Neural crest cell (in vitro differentiated cells): ENCODE measurements around the gene OR51T1. TPM values are rescaled to one million over a fixed set of nuclear protein-coding genes. Genes with fewer than 3 reads are reported as not detected.

ENCODE experiments used
- DNase-seq: peaks from one replicate; pipeline ENCODE4 v3.0.0; 2021; ENCODE audit warnings: low read depth, mixed read lengths, low spot score
- H3K27ac Mint-ChIP-seq: one replicate; pipeline ENCODE4 v1.8.0; 2021; ENCODE audit warnings: mild to moderate bottlenecking, mixed read lengths; ENCODE audit not compliant: unreplicated experiment
- H3K27me3 Mint-ChIP-seq: 2 replicates; pipeline ENCODE4 v1.8.0; 2021; ENCODE audit warnings: low read depth, mild to moderate bottlenecking, mixed read lengths
- H3K36me3 Mint-ChIP-seq: 2 replicates; pipeline ENCODE4 v1.8.0; 2021; ENCODE audit warnings: low read depth, mild to moderate bottlenecking, mixed read lengths
- H3K4me1 Mint-ChIP-seq: 2 replicates; pipeline ENCODE4 v1.8.0; 2021; ENCODE audit warnings: mixed read lengths
- H3K4me3 Mint-ChIP-seq: one replicate; pipeline ENCODE4 v1.8.0; 2021; ENCODE audit warnings: mild to moderate bottlenecking, mixed read lengths
- H3K9me3 Mint-ChIP-seq: 2 replicates; pipeline ENCODE4 v1.8.0; 2021; ENCODE audit warnings: mixed read lengths
- total RNA-seq: library from RNA; stranded (reverse); gene quantifications from 2 replicates; pipeline ENCODE4 v1.2.1, GENCODE V29; 2021
- TF ChIP-seq, protein P1 (sequence below): fragments of 200-600 bp; sonication (generic); conservative IDR thresholded peaks from 2 replicates; pipeline ENCODE4 v1.5.0; 2021; ENCODE audit warnings: antibody characterized with exemption, mild to moderate bottlenecking

The OR51T1 gene
- total RNA-seq, 1 donor from 2014 or later = not detected

- Mint-ChIP-seq H3K27me3 (peaks cover 12% of the 10 kb centered on the region), H3K27ac (no peak overlapping the region), H3K9me3 (peaks cover 9% of the 10 kb centered on the region), H3K4me1 (no peaks in the 10 kb centered on the region), H3K4me3 (no peak overlapping the region), H3K36me3 (no peaks in the 10 kb centered on the region)
- TF ChIP-seq, protein P1, sequence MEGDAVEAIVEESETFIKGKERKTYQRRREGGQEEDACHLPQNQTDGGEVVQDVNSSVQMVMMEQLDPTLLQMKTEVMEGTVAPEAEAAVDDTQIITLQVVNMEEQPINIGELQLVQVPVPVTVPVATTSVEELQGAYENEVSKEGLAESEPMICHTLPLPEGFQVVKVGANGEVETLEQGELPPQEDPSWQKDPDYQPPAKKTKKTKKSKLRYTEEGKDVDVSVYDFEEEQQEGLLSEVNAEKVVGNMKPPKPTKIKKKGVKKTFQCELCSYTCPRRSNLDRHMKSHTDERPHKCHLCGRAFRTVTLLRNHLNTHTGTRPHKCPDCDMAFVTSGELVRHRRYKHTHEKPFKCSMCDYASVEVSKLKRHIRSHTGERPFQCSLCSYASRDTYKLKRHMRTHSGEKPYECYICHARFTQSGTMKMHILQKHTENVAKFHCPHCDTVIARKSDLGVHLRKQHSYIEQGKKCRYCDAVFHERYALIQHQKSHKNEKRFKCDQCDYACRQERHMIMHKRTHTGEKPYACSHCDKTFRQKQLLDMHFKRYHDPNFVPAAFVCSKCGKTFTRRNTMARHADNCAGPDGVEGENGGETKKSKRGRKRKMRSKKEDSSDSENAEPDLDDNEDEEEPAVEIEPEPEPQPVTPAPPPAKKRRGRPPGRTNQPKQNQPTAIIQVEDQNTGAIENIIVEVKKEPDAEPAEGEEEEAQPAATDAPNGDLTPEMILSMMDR = no peak
- DNase-seq = no peak
Measured at GRCh38 chr11:4862447-4863236, 19.1 kb upstream of the OR51T1 start.

GRCh38 chr11:4863876-4864275 is 17.8 kb upstream of the OR51T1 start:
- Mint-ChIP-seq H3K9me3 (peaks cover 9% of the 10 kb centered on the region), H3K36me3 (no peaks in the 10 kb centered on the region), H3K27ac (no peak overlapping the region), H3K4me3 (no peak overlapping the region), H3K27me3 (peaks cover 2% of the 10 kb centered on the region), H3K4me1 (no peaks in the 10 kb centered on the region)
- TF ChIP-seq, protein P1 = no peak
- DNase-seq = no peak

DNA sequence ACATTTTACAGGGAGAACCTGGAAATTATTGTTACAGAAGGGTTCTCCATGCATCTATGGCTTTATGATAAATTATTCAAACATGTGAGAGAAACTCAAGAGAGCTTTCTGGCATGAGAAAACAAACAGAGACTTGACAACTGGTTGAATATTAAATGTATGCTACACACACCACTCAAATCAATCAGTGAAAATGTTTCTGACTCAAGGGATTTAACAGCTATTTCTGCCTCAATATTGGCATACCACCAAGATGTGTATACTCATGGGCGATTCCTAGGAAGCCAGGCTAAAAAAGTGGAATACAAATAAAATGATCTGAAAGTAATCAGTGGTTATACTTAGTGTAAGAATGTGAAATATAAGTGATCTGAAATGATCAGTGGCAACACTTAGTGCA is 15.8 kb upstream of the OR51T1 start:
- peaks cover 2% of the 10 kb centered on the region for H3K27me3 Mint-ChIP-seq
- no peaks in the 10 kb centered on the region for H3K4me1 Mint-ChIP-seq
- DNase-seq = no peak
- H3K4me3 Mint-ChIP-seq = no peak overlapping the region
- H3K9me3 Mint-ChIP-seq = peaks cover 5% of the 10 kb centered on the region
- TF ChIP-seq, protein P1 = no peak
- H3K27ac Mint-ChIP-seq = no peak overlapping the region
- H3K36me3 Mint-ChIP-seq = no peaks in the 10 kb centered on the region

DNA sequence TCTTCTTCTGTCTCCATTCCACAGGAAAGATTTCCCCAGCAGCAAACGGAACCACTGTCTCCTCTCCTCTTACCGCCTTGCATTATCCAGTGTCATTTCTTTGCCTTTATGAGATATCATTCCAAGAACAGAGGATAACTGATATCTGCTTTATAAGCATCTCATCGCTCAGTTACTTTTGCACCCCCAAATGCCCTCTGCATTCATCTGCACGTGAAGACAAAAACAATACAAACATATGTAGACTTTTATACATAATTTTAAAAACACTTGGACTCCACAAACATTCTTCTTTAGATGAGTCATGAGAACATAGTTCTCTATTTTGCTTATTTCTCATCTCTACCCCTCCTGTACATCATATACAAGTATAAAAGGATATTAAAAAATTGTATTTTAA is 512 bp upstream of the OR51T1 start:
- TF ChIP-seq, protein P1 = no peak
- Mint-ChIP-seq H3K4me3 (no peak overlapping the region), H3K36me3 (no peaks in the 10 kb centered on the region), H3K27me3 (no peaks in the 10 kb centered on the region), H3K9me3 (no peaks in the 10 kb centered on the region), H3K4me1 (no peaks in the 10 kb centered on the region), H3K27ac (no peak overlapping the region)
- no peak for DNase-seq

GRCh38 chr11:4882543-4882942 is 843 bp downstream of the OR51T1 start:
- DNase-seq = no peak
- Mint-ChIP-seq H3K4me3 (no peak overlapping the region), H3K27ac (no peak overlapping the region), H3K36me3 (no peaks in the 10 kb centered on the region), H3K9me3 (no peaks in the 10 kb centered on the region), H3K4me1 (no peaks in the 10 kb centered on the region), H3K27me3 (no peaks in the 10 kb centered on the region)
- TF ChIP-seq, protein P1 = no peak
